Stimulated activated CD8-positive, alpha-beta memory T cell treated with anti-CD3 and anti-CD28 coated beads, Interleukin-15, amount 100 ng/mL, for 1 hour (primary cell): Measurements from ENCODE around the gene MERTK.
"Not testable (repeated sequence)": the region's sequence is repeated elsewhere in the genome, so short reads cannot be mapped to it uniquely, and the experiment has no call there.

ENCODE experiments used
- DNase-seq: peaks from one replicate; pipeline ENCODE4 v3.0.0-alpha.2; 2020; ENCODE audit warnings: low read depth

Gene MERTK

GRCh38 chr2:111910609-111911277 lies 12.3 kb downstream of the MERTK start:
- no peak for DNase-seq

DNA sequence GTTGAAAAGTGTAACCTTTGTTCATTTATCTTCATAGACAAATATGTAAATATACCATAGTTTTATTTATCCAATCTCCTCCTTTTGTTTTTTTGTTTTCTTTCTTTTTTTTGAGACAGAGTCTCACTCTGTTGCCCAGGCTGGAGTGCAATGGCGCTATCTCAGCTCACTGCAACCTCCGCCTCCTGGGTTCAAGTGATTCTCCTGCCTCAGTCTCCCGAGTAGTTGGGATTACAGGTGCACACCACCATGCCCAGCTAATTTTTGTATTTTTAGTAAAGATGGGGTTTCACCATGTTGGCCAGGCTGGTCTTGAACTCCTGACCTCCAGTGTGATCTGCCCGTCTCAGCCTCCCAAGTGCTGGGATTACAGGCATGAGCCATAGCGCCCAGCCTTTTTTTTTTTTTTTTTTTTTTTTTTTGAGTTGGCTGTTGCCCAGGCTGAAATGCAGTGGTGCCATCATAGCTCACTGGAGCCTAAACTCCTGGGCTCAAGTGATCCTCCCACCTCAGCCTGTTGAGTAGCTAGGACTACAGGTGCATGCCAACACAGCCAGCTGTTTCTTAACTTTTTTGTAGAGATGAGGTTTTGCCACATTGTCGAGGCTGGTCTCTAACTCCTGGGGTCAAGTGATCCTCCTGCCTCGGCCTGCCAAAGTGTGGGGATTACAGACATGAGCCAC lies 13.0 kb downstream of the MERTK start:
- DNase-seq: not testable (repeated sequence)

DNA sequence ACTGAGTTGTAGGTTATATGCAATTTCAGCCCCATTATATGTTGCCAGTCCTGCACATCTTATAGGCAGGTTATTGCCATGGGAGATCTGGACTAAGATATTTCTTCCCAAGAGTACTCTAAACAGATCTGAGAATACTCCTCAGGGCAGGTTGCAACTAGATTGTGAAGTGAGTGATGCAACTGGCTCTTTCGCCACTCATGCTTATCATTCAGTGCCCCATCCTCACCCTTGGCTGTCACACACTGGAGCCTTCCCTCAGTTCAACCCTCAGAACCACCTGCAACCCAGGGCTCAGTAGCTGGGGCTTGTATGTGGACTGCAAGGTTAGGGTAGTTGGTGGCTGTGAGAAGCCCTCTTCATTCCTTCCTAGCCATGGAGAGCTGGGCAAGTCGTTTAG lies 14.1 kb downstream of the MERTK start:
- no peak for DNase-seq

GRCh38 chr2:111917106-111917505 lies 18.7 kb downstream of the MERTK start:
- no peak for DNase-seq

DNA sequence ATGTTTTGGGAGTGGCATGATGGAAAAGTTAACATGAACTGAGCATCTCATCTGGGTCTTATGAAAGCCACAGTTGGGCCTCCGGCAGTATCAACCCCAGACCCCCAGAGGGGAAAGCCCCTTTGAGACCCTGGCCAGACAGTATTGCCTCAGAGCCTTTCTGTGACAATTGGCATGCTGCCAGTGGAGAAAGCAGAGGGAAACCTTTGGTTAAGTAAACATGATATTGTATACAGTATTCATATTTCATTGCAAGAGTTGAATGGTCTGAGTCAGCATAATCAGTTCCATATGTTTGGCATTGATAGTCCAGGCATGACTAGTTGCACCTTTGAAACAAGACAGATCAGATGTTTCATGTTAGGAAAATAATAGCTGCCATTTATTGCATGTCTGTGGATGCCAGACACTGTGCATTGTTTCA lies 20.0 kb downstream of the MERTK start:
- no peak for DNase-seq

GRCh38 chr2:111919365-111919764 lies 21.0 kb downstream of the MERTK start:
- DNase-seq: no peak

GRCh38 chr2:111919794-111920608 lies 21.6 kb downstream of the MERTK start:
- no peak for DNase-seq

DNA sequence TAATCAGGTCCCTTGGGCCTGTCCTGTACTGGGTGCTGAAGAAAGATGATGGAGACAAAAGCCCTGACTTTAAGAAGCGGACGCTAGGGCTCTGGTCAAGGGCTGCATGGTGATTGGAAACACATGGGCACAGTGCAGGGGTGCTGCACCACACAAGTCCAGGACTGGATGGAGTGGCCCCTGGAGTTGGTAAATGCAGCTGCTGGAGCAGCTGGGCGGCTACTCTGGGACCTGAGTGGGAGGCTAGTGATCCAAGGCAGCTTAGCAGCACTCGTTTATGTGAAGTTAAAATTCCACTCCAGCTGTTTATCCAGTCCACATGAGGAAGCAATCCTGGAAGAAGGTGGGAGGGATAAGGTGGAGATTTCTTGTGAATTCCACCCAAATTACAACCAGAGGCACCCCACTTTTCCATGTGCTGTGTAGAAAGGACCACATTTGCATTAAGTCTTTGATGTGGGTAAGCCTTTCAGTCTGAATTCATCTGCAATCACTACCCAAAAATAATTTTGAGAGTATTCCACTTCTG lies 24.9 kb downstream of the MERTK start:
- DNase-seq: no peak

DNA sequence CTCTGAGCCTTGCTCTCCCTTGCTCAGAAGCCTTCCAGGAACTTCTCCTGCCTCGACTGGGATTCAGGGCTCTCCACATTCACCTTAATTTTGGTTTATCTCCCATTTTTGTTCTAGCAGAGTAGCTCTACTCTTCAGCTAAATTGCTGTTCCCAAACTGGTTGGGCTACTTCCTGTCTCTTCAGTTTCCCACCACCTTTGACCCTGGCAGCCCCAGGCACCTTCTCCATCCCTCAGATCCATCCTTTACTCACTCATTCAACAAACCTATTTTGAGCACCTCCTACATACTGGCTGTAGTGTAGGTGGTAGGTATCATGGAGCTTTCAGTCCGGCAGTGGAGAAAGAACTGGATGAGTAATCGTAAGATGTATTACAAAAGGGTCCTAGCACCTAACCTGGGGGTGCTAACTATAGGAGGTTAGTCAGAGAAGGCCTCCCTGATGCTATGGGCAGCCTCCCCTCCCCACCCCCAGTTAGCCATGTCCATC lies 26.3 kb downstream of the MERTK start:
- no peak for DNase-seq

DNA sequence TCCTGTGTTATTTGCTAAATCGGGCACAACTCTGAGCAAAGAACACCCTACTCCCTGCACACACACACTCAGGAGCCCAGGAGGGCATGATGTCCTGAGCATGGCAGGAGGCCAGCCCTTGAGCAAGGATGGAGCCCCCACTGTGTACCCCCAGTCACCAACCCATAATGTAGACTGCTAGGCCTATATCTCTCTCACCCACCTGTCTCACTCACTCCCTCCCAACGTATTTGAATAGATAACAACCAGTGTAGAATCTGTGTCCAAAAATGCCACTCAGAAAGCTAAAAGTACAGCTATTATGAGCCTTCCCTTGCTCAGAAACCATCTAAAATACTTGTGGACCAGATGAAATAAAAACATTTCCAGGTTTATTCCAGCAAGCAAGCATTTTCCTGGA lies 29.3 kb downstream of the MERTK start:
- DNase-seq: no peak

DNA sequence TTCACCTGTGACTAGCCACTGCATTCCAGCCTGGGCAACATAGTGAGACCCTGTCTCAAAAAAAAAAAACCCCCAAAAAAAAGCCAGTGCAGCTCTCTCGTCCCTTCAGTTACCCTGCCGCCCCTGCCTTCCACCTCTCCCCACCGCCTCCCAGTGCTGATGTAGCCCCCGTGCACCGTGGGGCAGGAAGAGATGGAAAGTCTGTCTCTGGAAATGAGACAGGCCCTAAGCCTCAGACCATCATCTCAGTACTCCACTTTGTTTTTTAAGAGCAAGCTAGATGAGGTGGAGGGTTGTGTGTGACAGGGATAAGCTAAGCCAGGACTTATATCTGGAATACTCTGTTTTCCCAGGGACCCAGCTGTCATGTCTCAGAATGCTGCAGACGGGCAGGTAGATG lies 32.0 kb downstream of the MERTK start:
- DNase-seq: no peak

DNA sequence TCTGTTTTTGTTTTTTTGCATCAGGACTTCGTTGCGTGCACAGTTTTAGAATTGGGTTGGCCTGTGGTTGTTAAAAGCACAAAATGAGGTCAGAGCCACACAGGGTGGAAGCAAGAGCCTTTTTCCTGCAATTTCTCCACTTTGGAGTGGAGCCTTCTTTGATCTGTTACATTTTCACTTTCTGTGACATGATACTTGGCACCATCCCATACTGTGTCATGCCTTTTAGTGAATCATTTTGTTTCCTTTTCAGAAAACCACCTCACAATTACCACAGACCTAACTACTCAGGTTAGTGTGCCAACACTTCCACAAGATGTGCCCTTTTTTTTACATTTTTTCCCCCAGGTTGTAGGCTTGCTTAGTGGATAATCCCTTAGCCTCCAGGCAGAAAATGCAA lies 32.5 kb downstream of the MERTK start:
- no peak for DNase-seq

DNA sequence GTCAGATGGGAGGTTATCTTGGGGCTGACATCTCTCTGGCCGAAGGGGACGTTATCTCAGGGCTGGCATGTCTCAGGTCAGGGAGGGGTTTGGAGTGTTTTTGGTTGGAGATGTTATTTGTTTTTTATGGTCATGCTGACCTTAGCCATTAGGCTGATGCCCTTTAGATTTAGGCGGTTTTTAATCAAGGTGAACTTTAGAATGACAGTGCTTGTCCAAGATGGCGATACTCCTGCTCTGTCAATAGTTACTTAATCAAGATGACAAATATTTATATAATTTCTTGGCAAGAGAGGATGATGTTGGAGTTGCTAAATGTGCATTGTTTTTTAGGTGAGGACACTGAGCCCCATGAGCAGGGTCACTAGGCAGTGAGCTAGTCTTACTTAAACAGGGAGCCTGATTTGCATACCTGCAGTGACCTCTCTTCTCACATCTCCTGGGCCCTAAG lies 34.5 kb downstream of the MERTK start:
- DNase-seq: no peak

DNA sequence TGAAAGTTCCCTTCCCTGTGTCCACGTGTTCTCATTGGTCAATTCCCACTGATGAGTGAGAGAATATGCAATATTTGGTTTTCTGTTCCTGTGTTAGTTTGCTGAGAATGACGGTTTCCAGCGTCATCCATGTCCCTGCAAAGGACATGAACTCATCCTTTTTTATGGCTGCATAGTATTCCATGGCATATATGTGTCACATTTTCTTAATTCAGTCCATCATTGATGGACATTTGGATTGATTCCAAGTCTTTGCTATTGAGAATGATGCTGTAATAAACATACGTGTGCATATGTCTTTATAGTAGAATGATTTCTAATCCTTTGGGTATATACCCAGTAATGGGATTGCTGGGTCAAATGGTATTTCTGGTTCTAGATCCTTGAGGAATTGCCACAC lies 35.5 kb downstream of the MERTK start:
- not testable (repeated sequence) for DNase-seq

- DNase-seq: no peak
Observed at GRCh38 chr2:111936881-111937280, 38.5 kb downstream of the MERTK start.

DNA sequence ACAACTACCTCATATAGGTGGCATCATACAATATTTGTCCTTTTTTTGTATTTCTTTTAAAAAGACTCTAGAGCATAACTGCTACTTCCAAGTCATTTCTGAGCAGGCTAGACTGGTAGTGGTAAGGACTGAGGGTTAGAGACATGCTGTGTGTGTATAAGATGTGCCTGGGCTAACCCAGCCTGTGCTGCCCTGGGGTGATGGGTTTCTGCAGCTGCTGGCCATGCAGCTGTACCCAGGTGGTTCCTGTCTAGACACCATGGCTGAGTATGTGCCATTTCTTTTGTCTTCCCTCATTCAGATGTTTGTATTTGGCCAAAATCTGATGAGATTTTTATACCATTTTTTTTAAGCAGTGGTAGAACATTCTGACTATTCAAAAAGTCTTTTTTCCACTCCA lies 40.0 kb downstream of the MERTK start:
- DNase-seq: no peak

DNA sequence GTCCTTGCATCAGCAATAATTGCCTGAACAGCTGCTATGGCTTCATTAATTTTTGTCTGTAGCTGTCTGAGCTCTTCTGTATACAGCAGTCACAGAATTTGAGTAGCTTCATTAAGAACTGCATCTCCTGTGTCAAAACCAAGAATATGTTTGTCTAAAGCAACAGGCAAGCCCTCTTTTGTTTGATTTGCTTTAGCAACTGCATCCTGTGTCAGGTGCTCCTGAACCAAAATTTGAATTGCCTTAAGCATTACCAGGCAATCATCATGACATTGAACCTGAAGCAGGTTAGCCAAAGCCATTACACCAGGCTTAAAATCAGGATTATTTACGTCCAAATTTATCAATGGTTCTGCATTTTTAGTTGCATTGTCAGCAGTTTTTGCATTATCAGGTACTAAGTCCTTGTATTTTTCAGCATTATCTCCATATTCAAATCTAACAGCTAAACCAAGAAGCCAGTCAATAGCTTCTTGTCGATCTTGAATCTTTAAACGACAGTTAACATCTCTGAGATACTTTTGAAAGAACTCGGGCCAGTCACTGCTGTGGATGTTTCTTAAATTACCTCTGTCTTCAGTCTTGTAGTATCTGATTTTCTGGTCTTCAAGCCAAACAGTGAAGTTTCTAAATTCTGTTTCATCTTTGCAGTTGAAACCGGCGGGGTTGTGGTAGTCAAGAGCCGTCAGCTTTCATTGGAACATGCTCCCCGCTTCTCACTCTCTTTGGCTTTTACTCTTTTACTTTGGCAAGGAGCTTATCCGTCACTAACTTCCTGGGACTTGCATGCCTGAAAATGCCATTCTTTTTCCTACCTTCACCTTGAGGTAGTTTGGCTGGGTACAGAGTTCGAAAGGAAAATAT lies 42.2 kb downstream of the MERTK start:
- no peak for DNase-seq

DNA sequence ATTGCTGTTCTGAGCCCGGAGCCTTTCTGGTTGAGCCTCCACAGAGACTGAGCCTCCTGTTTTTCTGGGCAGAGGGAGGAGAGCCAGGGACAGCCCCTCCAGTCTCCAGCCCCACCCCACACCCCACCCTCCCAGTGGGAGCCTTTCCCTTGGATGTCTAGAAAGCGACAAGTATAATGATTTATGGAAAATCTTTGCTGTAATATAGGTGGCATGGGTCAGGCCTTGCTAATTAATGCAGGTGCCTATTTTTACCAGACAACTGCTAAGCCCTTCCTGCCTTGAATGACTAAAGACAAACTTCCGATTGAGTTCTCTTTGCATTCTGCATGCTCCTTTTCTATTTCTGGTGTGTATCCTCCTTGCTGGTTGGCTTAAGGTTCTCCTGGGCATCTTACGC lies 43.1 kb downstream of the MERTK start:
- no peak for DNase-seq

- DNase-seq: no peak
Observed at GRCh38 chr2:111944531-111945210, 46.3 kb downstream of the MERTK start.

GRCh38 chr2:111945444-111946293 lies 47.3 kb downstream of the MERTK start:
- no peak for DNase-seq
